Stomach (tissue), 4 donors: ENCODE measurements around the gene NPC1L1.

Experiments
- CTCF ChIP-seq, 7 experiments: fragments of 450-650 bp in 4 of 7; fragments of 200-600 bp in 3 of 7; sonication (generic) in 3 of 7; IDR thresholded peaks; one replicate each; pipeline ENCODE4 v1.5.1; 2016 to 2019; ENCODE audit warnings: antibody characterized with exemption in 7 of 7, control low read depth in 2 of 7, mild to moderate bottlenecking in 1 of 7
- POLR2A ChIP-seq, 4 donors: fragments of 450-650 bp; IDR thresholded peaks; one replicate each; pipeline ENCODE4 v1.6.1; 2016; ENCODE audit warnings: antibody characterized with exemption in 4 of 4, control low read depth in 2 of 4, mild to moderate bottlenecking in 1 of 4, moderate library complexity in 1 of 4

GRCh38 chr7:44486693-44487092, 54.4 kb downstream of the NPC1L1 start:
- no peak for TF ChIP-seq CTCF (IDR thresholded peaks at IDR 0.05)
- TF ChIP-seq POLR2A (IDR thresholded peaks at IDR 0.05), result no peak
